HG03457 (cell line): Measurements from ENCODE around the gene HDAC4.
A peak's percentile ranks its signal among the peaks of the same experiment; 100 is the strongest.

Source experiments
- ATAC-seq: cut with Tn5 transposase; IDR thresholded peaks from one replicate; pipeline ENCODE4 v1.9.1; 2021; ENCODE audit warnings: moderate number of reproducible peaks; ENCODE audit not compliant: unreplicated experiment

HDAC4 gene

DNA sequence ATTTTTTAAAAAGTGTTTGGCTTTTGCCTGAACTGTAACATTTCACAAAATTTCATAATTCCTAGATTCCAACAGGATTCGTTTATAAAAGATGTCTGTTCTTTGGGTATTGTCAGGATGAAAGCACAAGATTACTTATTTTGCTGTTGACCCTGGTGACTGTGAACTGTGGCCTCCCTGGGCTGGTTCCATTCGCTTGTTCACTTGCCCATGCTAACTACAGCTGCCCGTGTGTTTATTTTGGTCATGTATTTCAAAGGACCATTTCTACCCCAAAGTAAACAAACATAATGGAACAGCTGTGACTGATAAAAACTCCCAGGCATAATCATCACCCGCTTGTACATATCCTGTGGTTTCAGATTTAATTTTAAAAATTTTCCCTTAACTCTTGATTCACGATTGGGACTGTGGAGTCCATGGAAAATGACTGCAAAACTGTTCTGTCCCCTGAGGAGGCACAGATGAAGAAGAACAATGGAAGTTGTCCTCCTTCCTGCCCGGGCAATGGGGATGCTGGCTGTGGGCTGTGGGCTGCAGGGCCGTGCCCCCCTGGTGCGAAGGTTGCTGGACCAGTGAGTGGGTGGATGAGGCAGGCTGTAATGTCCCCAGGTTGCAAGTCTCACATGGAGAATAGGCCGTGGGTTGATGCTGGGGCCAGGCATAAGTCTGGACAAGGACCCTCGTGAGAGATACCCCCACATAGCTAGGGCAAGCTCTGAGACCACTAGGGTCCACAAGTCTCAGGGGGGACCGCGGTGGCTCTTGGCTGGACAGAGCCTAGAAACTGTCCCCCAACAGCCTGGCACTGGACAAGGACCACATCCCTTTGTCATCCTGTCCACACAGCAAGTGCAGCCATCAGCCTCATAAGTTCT is 28.9 kb upstream of the HDAC4 start:
- no peak for ATAC-seq

DNA sequence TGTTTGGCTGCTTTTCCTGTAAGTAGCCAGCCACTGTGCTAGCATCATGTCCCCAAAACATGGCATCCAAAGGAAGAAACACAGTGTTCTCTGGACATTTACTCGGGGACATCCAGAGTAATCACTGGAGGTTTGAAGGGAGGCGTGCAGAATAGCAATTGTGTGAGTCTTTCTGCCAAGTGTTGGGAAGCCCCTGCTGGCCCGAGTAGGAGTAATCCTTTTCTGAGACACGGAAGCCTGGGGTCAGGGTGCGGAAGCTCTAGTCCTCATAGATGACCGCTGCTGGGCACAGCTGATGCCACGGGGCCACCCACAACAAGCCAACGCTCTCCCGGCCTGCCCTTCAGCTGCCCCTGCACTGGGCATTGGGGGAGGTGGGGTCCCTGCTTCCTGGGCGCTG is 24.8 kb upstream of the HDAC4 start:
- ATAC-seq = no peak

DNA sequence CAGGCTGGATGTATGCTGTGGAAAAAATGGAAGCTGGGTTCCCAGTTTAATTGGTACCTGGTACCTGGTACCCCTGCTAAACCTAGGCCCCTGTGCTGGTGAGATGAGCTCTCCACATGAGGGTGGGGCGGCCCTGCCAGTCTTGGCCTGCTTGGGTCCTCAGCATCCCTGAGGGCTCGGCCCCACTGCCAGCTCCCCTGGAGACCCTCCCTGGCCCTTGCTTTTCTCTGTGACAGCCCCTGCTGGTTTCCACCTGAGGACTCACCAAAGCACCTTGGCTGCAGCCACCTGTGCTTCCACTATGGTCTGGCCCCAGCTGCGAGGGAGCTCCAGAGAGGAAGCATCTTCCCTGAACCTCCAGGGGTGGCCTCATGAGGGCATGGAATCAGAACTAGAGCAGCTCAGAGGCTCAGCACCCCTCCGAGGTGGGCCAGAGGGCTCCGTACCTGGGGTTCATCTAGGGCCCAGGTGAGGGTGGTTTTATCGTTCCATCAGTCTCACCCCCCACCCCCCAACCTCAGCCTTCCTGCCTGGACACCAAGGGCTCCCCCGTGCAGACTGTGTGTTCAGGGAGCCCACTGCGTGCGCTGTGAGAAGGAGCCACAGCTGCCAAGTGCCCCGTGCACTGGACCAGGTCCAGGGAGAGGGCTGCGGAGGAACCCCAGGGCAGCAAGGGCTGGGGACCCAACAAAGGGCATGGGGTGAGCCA is 23.7 kb upstream of the HDAC4 start:
- ATAC-seq = no peak

DNA sequence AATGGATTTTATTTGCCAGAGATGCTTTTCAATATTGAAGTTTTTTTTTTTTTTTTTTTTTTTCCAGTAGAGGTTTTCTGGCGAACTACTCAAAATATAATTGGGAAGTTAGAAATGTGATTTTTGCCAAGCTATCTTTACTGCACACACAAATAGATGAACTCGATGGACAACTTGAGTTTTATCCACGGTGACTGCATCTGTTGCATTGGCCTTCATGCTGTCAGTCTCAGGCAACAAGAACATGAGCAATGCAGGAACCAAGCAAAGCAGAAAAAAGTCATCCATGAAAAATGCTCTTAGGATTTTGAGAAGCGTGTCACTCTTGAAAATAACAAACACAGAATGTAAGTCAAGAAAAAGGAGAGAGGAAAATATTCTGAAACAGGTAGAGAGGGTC is 22.7 kb upstream of the HDAC4 start:
- ATAC-seq = no peak

DNA sequence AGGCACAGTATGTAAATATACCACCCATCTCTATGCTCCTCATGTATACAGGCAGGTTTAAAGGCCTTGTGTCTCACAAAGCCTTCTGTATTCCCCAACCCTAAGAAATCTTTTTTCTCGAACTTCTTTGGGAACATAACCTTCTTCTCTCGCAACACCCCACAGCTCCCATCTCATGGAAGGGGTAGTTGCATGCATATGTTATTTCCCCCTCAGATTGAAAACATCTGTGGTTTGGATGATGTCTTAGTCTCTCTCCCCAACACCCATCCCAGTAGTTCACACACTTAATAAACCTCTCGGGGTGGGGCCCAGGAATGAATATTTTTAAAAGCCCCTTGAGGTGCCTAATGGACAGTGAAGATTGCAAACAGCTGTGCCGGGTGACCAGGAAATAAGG is 21.0 kb upstream of the HDAC4 start:
- no peak for ATAC-seq

DNA sequence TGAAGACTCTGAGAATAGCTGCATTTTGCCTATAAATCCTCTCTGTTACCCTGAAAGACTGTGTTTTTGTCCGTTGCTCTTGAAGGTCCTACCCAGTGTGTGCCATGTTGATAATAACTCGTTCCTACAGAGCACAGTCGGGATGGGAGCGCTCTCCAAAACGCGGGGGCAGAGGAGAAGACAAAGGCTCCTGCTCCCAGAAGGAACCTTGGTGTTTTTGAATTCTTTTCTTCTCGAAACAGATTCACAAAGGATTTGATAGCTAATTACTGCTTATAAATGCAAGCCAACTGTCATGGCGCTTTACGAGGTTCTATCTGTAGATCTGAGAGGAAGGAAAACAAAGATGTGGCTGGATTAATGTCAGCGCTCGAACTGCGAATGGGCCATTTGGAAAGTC is 19.3 kb upstream of the HDAC4 start:
- no peak for ATAC-seq

DNA sequence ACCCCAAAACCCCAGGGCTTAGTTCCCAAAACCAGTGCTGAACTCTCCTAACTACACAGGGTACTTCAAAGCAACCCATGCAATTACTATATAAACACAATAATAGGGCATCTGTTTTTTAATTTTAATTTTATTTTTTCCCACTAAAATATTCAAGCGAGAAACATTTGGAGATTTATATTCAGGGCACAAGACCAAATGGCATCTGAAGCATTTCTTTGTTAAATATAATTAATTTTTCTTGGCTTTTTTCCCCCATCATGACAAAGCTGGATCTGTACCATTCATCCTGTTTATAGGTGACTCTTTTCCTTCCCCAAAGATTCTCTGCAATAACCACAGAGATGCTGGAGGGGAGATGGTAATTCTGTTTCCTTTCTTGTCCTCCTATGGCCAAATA is 18.1 kb upstream of the HDAC4 start:
- ATAC-seq = no peak

DNA sequence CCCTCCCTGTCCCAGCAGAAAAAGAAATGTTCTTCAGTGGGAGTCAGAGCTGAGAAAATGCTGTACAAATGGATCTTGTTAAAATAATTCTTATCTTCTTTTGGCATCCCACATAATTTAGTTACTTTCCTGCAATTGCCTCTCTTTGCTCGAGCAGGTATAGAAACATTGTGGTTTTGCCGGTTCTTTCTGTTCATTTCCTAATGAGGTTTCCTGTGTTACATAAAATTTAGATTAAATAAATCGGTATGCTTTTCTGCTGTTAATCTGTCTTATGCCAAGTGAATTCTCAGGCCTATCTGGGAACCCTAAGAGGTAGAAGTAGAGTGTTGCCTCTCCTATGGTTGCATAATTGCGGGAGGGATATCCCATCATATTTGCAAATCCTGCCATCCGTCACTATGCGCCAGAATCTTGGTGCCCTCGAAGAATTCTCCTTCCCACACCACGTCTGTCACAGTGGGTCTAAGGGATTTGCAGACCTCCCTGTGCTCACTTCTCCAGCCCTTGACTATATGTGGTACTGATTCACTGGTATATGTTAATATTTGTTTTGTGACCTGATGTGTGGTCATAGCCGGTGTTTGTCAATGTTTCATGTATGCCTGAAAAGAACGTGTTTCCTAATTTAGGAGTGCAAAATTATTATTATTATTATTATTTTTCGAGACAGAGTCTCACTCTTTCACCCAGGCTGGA is 12.2 kb upstream of the HDAC4 start:
- no peak for ATAC-seq

DNA sequence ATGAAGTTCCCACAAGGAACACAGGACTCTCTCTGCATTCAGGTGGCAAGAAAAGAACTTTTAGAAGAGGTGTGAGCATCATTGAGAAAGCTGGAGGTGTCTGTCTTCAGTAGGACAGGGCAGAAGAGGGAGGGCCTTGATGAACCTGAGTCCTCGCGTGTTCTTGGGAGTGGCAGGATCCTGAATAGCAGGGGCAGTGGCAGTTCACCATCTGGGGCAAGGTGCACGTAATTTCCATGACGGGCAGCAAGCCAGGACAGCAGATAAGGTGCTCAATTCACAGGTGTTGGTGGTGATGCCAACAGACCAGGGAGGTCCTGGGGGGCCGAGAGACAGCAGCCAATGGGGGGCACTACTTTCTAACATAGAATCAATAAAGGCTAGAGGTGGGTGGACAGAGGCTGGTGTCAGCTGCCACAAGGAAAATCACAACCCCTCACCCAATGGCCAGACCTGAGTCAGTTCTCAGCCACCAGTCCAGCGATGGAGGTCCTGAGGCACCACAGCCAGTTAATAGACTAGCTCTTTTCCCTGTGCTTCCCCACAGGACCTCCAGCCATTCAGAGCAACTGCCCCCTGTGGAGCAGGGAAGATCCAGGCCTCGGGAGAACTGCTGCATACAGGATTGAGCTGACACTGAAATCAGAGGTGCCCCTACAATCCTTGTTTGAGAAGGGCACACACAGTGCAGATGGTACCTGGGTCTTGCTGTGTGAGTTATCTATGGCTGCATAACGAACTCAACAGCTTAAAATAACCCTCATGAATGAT is 10.9 kb upstream of the HDAC4 start:
- ATAC-seq = no peak

DNA sequence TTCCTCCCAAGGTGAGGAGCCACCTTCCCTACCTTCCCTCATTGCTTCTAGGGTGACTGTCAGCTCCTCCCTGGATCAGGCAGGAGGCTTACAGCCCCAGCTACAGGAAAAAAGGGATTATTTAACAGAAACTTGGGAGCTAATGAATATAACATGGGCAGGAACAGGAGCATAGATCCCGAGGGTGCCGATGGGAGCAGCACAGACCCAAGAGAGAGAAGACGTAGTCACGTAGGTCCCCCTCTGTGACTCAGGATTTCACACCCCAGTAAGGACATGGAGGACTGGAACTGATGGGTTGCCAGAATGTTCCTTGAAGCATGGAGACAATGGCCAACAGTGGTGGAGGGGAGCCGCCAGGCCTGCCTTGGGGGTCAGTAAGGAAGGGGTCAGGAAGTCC is 10.3 kb upstream of the HDAC4 start:
- ATAC-seq = no peak

DNA sequence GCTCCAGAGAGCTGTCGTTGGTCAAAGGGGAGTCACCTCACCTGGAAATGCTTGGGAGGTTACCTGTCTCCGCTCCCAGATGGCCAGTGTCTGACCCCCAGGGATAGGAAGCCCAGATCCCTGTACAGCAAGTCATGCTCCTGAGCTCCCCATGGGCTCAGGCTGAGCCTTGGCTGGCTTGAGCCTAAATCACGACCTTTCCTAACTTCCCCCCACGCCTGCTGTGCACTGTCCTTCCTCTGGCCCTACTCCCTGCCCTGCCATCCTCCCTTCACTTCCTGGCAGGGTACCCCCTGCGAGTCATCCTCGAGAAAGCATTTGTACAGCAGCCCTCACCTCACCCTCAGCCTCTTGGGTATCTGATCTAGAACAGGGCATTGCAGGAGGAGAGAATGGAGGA is 9.2 kb upstream of the HDAC4 start:
- no peak for ATAC-seq

DNA sequence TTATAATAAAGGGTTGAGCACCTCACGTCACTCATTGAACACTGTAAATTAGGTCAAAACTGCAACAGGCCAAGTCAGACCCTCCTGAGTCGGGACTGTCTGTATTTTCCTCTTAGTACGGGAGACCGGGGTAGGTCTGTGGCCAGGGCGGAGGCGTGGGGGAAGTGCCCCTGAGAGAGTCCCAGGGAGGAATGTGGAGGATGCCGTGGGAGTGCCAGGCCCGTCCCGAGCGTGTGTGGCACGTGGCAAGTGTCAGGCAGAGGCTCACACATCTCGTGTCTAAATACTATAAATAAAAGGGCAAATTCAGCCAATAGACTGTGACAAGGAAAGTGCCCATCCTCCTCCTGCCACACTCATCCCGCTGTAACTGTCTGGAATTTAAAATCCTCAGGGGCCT is 6.3 kb upstream of the HDAC4 start:
- ATAC-seq = no peak

DNA sequence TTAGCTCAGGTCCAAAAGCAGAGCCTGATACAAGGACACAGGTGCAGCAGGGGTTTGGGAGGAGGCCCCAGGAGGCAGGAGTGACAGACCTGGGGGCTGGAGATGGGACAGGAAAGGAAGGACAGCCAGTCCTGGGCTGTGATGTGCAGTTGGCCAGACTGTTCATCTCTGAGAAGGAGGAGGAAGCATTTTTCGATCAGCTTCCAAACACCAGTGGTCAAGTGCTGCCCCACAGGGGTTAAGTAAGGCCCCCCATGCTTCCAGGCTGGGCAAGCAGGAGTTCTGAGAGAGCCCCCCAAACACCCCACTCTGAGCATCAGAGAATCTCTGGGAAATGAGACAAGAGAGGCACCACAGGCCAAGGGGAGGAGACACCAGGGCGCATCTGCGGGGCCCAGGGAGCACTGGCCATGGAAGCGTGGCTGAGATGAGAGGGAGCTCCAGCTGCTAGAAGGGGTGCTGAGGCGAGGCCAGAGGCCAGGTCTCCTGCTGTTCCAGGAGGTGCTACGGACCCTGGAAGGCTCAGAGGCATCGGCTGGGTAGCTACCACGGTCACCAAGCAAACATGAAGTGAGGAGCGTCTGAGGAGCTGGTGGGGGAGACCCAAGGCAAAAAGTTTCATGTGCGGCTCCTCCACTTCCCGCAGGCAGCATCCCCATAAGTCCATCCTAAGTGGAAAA is 5.6 kb upstream of the HDAC4 start:
- ATAC-seq = no peak

DNA sequence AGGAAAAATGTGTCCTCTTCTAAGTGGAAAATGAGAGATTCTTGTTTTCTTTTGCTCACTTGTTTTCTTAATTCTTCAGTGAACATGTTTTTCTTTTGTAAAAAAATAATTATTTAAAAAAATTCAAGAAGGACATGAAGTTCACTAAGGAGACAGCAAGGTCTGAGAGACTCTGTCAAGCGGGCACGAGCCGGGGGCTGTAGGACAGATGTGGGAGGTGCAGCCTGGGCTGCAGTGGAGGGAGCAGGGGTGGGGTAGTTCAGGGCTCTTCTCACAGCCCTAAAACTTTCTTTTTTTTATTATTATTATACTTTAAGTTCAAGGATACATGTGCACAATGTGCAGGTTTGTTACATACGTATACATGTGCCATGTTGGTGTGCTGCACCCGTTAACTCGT is 4.3 kb upstream of the HDAC4 start:
- ATAC-seq = no peak

DNA sequence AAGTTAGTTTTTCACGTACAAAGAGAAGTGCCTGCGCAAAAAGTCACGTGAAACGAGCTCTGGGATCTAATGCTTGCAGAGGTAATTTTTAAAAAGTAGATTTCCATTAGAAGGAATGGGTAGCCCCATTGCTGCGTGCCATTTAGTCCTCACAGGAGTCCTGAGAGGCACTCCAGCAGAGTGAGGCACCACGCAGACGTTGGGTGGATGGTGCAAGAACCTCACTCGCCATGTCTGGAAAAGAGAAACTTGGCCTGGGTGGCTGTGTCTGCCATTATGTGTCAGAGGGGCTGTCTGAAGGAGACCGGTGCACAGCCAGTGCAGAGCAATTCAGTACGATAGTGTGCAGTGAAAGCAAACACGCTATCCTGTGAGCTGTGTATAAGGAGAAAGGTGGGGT is 1.8 kb upstream of the HDAC4 start:
- ATAC-seq = no peak

DNA sequence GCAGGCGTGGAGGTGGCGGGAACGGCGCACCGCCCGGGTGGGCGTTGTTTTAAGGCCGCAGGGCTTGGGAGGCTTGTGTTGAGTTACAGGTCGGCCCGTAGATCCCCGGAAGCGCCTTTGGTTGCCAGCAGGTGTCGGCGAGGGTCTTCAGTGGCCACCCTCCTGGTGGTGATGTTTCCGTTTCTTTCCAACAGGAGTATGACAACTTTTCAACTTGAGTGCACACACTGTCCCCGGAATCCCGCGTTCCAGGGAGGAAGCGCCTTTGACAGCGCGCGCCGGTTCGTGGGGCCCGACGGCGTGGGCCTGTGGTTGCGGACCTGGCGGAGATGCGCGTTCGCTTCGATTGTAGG is 1.0 kb upstream of the HDAC4 start:
- ATAC-seq = peak; percentile 2

DNA sequence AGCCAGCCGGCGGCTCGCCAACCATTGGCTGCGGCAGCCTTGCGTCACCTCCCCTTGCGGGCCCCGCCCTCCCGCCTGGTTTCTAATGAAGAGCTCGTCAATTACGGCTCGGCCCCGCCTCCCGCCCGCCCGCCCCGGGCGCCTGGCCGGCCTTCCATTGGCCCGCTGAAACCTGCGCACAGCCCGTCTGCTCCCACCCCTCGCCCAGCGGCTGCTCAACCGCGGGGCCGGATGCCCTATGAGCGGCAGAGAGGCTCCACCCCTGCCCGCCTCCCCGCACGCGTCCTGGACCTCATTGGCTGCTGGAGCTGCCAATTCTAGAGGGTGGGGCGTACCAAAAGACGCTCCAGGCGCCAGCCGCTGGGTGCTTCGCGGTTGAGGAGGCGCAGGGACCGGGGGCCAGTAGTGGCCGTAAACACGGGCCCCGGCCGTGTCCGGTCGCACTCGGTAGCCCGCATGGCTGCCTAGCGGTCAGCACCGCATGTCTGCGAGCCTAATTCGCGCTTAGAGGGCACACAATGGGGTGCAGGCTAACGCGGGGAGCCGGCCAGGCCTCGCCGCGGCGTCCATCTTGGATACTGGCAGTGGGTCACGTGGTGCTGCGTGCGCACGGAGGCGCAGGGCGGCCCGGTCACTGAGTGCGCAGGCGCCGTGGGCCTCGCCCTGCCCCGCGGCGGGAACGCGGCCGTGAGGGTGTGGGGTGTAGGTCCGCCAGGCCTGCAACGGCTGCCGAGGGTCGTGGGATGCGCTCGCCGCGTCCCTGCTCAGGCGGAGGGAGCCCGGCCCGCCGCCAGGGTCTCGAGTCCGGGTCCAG is 454 bp upstream of the HDAC4 start:
- ATAC-seq = peak; percentile 89

DNA sequence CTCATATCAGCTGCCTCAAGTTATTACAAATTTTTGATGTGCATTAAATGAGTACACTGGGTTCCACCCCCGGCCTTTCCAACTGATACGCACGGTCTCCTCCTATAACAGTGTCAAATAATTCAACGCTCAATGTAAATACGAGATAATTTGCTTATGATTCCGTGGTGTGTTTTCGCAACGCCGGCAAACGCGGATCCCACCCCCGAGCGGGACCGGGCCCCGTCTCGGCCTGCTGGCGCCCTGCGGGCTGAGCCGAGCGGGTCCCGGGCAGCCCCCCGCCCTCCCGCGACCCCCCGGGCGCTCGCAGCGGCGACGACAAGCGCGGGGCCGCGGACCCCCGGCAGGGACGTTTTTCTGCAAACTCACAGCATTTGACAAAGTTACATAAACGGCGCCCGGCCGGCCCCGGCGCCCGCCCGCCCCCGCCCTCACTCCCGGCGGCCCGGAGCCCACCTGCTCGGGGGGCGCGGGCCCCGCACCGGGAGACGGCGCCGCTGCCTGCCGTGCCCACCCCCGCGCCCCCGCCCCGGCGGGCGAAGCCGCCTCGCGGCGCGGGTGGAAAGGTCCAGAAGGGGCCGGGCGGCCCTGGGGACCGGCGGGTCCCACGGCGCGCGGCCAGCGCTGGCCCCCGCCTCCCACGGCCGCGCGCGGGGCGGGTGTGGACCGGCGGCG is 762 bp downstream of the HDAC4 start:
- ATAC-seq = no peak

DNA sequence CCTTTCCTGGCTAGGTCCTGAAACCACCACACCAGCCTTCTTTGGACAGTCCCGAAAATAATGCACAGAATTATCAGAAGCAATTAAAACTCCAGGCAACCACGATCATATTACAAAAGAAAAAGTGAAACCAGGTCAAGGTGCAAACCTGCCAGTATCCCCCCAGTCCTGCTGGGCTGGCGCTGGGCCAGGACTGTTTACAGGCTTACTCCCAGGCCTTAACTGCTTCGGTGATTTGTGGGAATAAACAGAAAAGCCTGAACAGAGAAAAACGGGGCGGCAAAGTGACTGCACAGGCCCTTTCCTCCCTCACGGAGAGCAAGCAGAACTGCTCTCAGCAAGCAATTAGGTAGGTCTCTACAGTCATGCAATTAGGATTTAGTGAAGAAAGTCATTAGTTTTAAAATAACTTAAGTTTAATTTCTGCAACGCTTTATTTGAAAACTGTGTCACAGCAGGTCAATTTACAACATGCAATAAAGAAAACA is 1.3 kb downstream of the HDAC4 start:
- ATAC-seq = no peak
